HG03159 (cell line): ENCODE data around the gene TNFRSF21.

Experiments
- ATAC-seq: cut with Tn5 transposase; IDR thresholded peaks from one replicate; pipeline ENCODE4 v1.9.1; 2021; ENCODE audit warnings: mild to moderate bottlenecking, moderate library complexity; ENCODE audit not compliant: unreplicated experiment

The TNFRSF21 gene

DNA sequence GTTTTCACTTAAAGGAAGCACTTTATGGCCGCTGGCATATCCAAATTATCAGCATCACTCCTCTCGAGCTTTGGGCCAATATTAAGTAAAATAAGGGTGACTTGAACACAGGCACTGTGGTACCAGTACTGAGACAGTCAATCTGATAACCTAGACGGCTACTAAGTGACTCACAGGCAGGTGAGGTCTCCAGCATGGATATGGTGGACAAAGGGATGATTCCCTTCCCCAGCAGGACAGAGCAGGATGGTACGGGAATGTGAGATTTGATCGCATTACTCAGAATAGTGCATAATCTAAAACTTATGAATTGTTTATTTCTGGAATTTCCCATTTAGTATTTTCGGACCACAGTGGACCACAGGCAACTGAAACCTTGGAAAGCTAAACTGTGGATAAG is 55.7 kb downstream of the TNFRSF21 start:
- no peak for ATAC-seq

DNA sequence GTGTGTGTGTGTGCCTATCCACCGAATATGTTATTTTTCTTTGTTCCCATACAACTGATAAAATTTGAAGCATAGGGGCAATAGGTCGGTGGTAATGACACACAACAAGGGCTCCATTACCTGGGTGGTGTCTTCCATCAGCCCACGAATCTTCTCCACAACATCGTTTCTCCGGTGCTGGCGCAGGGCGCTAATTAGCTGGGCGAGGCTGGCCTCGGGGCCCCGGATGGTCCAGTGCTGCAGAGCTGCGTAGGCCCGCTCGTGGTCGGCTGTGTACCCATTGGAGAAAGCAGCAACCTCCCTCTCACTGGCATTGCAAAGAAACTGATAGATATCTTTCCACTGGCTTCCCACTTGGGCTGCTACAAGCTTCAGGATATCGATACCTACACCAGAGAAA is 56.6 kb downstream of the TNFRSF21 start:
- no peak for ATAC-seq

DNA sequence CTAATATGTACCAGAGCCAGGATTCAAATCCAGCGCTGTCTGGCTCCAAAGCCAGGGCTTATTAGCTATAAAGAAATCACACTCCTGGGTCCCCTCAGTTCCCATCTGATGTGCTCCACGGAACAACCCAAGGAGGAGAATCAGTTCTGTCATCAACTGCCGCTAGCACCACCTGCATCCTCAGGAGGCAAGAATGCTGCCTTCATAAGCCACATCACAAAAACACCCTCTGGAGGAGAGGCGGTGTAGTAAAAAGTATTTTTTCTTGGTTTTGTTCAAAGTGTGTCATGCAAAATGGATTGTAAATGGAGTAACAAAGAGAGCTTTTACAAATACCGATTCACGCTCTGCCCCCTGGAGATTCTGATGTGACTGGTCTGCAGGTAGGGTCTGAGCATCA is 57.1 kb downstream of the TNFRSF21 start:
- no peak for ATAC-seq

DNA sequence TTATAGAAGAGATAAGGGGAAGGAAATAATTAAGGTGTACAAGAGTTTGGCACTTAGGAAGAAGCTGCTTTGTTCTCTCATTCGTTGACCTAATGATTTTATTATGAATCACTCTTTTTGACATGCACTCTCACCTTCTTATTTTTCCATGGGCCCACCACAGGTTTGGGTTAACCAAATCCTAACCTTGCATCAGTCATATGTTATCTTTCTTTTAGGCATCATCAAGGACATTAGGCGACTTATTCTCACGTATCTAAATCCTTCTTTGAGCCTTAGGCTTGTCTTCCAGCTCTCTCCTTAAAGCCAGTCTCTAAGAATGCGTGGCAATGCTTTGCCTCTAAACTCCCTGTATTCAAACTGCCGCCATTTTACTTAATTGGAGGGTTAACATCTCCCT is 58.3 kb downstream of the TNFRSF21 start:
- ATAC-seq = no peak

DNA sequence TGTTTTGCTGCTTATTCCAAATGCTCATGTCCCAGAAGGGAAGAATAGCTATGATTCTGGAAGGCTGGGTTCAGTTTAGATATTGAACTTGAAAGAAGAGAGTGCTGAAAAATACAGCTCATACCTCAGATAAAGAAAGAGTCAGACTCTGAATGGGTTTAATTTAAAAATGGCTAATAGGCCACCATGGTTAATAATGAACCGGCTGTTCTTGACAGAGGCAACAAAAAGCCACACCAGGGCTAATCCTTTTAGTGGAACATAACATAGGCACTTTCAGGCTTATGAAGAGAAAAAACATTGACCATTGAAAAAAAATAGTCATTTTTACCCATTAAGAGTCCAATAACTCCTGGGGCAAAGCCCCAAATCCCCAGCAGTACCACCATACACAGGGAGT is 59.4 kb downstream of the TNFRSF21 start:
- ATAC-seq = no peak

DNA sequence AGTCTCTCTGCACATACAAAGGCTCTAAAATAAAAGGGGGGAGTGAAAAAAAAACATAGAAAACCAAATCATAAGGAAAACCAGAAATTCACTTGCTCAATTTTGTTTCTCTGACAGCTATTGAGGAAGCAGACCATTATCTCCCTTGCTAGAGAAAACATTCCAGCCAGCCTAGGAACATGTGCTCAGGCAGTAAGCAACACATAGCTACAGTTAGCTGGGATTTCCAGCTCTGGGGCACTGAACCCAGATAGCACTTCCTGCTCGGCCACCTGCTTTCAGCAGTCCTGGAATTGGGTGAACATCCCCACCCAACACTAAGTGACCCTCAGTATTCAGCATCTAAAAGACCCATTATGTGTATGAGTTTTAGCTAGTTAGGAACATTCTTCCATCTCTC is 61.3 kb downstream of the TNFRSF21 start:
- ATAC-seq = no peak

DNA sequence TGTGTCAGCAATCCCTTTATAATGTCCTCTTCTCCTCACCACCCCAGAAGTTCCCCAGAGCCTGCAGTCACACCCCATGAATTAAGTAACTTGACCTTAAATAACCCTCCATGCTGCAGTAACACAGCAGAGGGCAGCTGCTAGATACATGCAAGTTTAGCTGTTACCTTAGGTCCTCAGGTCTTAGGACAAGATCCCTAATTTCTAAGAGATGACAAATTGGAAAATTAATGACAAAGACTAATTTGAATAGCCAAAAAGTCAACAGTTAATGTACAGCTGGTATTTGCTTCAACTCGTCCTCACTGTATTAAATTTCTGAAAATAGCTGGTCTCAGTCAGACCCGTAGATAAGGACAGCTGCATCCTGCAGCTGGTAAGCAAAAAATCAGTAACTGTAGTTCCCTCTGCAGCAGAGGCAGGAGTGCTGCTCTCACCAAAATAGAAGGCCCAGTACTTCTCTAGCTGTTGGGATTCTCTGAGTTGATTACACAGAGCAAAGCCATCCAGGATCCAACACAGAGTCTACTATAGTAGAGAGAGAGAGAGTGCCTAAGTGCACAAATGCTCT is 62.4 kb downstream of the TNFRSF21 start:
- ATAC-seq = peak; percentile 55

DNA sequence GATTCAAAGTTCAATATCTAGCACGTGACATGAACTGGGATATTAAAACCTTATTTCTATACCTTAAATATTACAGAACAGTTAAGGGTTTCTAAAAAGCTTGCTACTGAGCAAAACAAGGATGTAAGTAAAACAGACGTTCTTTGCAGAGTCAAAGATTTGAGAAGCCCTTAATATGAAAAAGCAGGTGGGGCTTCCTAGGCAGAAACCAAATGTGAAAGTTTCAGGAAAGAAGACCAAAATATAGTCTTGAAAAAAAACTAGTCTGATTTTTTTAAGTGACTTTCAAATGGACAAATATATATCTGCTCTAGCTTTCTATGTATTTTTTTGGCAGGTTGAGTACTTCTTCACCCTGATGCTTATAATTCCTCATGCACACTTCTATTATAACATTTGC is 63.2 kb downstream of the TNFRSF21 start:
- no peak for ATAC-seq

DNA sequence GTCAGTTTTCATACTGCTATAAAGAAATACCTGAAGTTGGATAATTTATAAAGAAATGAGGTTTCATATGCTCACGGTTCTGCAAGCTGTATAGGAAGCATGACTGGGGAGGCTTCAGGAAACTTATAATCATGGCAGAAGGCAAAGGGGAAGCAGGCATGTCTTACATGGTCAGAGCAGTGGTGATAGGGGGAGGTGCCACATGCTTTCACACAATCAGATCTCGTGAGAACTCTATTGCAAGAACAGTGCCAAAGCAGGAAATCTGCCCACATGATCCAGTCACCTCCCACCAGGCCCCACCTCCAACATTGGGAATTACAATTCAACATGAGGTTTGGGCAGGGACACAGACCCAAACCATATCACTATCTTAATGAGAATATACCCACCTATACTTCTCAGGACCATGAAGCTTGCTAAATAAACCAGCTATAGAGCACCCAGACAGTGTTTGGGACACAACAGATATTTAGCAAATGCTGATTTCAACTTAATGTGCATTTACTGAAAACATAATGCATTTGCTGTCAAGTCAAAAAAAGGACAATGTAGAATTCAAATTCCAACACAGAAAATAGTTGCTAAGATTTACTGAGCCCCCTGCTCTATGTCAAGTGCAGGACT is 63.8 kb downstream of the TNFRSF21 start:
- no peak for ATAC-seq

DNA sequence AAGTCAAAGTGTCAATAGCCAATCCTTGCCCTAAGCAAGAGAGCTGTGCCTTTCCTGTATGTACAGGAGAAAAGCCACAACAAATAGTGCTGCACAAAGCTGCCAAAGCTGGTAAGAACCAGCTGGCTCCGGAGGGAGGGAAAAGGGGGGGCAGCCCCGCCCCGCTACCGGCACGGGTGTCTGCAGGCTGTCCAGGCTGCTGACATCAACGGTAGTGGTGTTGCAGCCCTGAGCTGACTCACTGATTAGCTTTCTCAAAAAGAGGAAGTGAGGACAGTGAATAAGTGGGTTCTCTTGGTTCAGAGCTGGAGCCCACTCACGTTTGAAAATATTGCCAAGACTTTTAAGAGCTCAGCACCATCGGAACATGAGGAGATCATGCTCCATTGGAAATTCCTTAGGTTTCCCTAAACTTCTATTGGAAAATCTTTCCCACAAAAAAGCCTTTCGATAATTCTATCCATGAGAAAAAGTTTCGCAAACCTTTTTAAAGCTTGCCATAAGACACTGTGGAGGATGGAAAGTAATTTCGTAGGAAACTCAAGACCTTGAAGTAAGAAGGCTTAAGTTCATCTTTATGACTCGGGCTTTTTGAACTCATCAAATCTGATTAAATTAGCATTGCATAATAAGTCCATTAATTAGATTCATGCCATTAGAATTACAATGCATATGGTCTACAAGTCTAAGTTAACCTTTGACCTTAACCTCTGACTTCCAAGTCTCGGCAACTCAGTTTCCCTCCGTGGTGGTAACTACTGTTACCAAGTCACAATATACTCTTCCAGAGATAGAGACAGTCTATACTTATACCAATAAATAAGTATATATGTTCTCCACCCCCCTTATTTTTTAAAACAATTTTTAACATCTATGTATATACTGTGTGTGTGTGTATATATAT is 67.0 kb downstream of the TNFRSF21 start:
- ATAC-seq = peak; percentile 93

DNA sequence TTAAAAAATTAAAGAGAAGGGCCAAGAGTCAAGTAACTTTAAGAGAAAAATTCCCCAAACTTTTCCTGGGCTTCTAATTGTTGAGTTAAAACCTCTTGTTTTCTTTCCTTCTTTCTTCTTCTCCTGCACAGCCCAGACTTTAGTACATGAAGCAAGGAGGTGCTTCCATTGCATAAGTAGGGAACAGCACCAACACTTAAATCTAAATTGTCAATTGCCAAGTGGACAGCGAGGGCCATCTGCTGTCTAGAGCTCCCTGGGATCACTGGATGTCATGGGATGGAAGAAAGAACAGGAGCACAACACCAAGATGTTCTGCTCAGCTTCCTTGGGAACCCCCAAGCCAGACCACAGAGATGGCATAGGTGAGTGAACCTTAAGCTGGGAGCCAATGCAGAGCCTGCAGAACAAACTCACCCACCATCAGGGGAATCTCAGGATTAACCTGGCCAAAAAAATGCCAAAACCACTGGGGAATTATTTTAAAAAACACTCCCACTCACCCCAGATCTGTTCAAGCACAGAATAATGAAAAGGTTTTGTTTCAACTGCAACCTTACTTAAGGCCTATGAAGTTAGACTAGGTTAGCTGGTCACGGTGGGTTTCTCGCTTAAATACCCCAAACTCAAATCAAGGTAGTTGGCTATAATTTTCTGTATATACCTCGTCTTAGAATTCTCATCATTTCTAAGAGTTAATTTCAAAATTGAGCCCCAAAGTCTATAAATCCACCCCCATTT is 67.8 kb downstream of the TNFRSF21 start:
- ATAC-seq = no peak

DNA sequence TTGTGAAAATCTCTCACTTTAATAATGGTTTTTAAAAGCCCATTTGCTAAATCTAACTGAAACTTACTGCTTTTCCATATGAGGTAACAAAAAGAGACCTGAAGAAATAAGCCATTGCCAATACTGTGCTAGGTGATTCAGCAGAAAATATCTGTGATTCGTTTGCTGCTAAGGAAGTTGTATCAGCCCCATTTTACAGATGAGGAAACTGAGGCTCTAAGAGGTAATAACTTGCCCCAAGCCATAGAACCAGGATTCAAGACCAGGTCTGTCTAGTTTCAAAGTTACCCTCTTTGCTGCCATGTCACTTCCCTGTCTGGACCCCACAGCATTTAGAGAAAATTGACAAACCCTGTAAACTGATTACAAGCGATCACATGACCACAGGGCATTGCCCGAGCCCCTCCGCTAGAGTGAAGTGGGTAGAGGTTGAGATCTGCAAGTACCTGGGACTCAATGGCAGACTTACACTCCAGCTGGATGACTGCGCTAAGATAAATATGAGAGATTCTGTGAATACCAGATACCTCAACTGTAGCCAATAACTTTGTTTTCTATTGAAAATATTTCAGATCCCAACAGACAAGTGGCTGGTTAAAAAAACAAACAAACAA is 69.3 kb downstream of the TNFRSF21 start:
- no peak for ATAC-seq

DNA sequence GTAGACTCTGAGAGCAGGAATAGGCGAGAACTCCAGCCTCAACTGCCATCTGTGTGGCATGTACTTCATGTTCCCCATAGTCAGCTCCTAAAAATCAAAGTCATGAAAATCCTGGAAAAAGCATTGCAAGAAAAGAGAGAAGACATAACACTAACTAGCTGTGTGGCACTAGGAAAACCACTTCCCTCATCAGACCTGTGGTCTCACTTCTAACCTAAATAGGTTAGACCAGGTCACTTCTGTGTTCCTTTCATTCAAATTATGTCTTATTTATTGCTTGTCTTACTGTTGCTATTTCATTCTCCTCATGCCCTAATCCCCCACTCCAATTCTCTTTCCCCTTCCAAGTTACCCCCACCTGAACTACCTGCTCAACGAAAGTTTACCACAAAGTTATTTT is 70.2 kb downstream of the TNFRSF21 start:
- ATAC-seq = no peak

DNA sequence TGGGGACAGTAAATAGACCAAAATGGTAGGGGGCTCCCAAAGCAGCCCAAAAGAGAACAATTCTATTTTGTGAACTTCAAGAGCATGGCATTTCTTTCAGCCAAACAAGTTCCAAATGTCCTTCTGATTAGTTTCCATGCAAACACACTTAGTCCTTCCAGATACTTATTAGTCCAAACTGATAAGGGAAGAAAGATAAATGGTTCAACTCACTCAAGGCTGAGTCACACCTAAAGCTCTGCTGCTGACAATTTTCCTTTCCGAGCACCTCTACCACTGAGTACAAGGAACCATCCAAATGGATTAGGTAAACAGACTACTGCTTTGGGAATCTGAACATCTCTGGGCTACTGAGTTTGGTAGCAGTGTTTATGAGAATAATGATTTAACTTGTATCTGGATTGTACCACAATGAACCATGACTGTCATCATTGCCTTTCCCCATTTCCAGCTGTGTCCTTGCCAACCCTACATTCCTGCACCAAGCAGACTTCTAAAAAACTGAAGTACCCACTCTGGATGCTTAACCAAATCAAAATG is 71.2 kb downstream of the TNFRSF21 start:
- no peak for ATAC-seq

DNA sequence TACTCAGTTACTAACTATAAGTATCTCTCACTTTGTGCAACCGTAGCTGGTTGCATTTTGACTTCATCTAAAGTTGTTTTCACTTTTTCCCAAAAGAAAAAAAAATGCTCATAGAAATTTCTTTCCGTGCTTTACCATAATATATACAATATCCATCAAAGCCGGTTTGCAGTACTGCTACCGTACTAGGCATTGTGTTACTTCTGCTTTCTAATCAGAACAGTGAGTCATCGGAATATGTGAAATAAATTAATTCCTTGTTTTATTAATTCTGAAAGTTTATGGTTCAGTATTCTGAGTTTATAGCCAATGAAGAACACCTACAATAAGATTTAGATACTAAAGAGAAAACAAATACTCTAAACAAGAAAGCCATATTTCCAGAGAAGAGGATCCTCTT is 72.5 kb downstream of the TNFRSF21 start:
- no peak for ATAC-seq

DNA sequence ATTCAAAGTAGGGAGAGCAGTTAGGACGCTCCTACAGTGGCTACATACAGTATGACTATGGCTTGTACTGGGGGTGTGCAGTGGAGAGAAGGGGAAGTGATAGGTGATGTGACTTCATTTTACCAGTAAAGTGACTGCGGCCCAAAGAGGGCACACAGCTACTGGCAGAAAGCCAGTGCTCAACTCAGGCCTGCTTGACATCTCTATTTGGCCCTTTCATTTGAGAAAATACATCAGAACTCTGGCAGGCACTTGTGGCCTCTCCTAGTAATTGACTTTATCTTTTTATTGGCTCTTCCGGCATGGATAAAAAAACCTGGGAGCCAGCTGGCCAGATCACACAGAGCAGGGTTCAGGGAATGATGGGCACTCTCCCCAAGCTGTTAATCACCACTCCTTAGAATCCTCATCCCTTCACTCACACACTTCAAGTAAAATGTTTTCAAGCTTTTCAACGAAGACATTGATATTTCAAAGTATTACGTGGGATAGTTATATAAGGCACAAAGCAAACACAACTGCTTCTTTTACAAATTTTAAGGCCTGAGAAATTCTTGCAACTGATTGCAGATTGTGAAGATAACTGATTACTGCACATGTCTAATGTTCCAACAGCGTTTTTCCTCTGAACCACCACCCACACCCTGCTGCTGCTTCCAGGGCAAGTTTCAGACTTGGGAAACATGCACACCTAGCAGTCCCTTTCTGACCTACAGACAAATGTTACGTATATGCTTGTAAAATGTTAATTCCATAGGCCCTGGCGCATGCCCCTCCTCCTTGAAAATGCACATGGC is 73.5 kb downstream of the TNFRSF21 start:
- peak; percentile 88 for ATAC-seq

DNA sequence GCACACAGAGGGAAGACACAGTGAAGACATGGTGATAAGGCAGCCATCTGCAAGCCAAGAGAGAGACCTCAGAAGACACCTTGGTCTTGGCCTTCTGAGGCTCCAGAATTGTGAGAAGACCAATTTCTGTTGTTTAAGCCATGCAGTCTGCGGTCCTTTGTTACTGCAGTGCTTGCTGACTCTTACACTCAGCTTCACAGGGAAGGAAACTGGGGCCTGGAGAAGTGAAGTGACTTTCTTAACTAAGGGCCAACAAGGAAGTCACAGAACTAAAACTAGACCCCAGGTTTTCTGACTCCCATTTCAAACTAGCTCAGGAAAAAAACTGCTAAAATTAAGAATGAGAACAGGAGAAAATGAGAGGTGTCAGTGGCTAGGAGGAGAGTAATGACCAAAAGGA is 74.3 kb downstream of the TNFRSF21 start:
- no peak for ATAC-seq

DNA sequence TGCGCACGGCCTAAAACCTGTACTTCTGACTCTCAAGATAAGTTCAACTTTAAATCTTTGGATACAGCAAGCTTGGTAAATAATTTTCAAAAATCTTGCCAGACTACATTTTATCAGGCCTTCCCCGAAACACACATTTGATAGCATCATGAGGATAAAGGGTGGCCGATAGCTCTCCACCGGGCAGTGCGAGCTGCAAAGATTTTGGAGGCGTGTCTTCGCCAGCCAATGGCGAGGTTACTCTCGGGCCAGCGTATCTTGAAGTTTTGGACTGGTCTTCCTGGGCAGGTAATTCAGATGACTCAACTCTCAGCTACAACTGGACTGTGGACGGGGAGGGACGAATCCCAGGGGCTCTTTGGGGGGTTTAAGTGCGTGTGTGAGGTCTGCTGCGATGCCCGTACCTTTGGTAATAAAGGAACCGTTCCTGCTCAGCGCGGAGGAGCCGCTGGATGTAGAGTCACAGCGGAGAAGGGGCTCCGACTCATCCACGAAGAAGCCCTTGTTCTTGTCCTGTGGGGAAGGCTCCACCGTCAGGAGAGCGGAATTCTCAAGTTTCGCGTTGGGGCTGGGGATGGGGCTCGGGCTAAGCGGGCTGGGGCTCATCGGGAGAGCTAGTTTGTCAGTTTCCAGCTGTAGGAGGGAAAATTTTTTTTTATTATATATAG is 75.3 kb downstream of the TNFRSF21 start:
- no peak for ATAC-seq

DNA sequence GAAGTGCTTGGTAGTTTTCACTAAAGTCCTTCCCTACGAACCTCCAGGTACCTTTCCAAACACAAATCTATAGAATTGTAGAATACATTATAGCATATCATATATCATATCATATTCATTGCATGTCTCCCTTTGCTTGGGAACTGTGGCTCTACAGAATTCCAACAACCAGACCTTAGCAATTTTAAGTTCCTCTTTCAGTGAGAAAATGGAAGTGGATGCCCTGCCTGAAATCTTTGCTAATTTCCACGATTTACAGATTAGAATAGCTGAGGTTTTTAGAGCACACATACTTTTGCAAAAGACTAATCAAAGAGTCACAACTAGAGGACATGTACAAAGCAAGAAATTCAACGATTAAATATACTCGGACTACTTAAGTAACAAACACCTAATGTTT is 78.6 kb downstream of the TNFRSF21 start:
- no peak for ATAC-seq
